WTC11 (cell line): ENCODE results near the gene MAPKAP1. TPM values are rescaled to one million over a fixed set of nuclear protein-coding genes. Genes with fewer than 3 reads are reported as not detected.

Source experiments
- ATAC-seq: fragments of 200-7000 bp; cut with Tn5 transposase; 2 replicates; pipeline ENCODE4 v1.10.0; 2021; ENCODE audit warnings: mild to moderate bottlenecking, moderate library complexity
- CTCF ChIA-PET: fragments of 300-600 bp; sonication (Branson Sonifier 250); formaldehyde crosslinking; loops from one replicate; lab custom pipeline; 2021; ENCODE audit warnings: antibody characterized with exemption; lab: Charles Lee
- POLR2A ChIA-PET: fragments of 350-600 bp; sonication (Branson Sonifier 250); formaldehyde crosslinking; loops from one replicate; lab custom pipeline; 2021; ENCODE audit warnings: antibody characterized with exemption; lab: Charles Lee
- DNase-seq: peaks from one replicate; pipeline ENCODE4 v3.0.0; 2021; ENCODE audit warnings: low spot score
- H3K27ac Mint-ChIP-seq: 2 replicates; pipeline ENCODE4 v1.8.0; 2021; ENCODE audit warnings: mixed read lengths
- H3K27me3 Mint-ChIP-seq: 2 replicates; pipeline ENCODE4 v1.8.0; 2021; ENCODE audit warnings: low read depth, mild to moderate bottlenecking, moderate library complexity, mixed read lengths
- H3K36me3 Mint-ChIP-seq: 2 replicates; pipeline ENCODE4 v1.8.0; 2021; ENCODE audit warnings: mixed read lengths
- H3K4me1 Mint-ChIP-seq: 2 replicates; pipeline ENCODE4 v1.8.0; 2022; ENCODE audit warnings: mixed read lengths
- H3K4me3 Mint-ChIP-seq: 2 replicates; pipeline ENCODE4 v1.8.0; 2021; ENCODE audit warnings: mild to moderate bottlenecking, moderate library complexity, mixed read lengths
- H3K9me3 Mint-ChIP-seq: 2 replicates; pipeline ENCODE4 v1.8.0; 2021; ENCODE audit warnings: mixed read lengths
- ESRRA ChIP-seq: sonication (generic); formaldehyde crosslinking; IDR thresholded peaks from 2 replicates; pipeline ENCODE4 v1.8.1; 2022; ENCODE audit warnings: mild to moderate bottlenecking, missing genetic modification reagents, borderline replicate concordance
- FOXK1 ChIP-seq: sonication (generic); formaldehyde crosslinking; IDR thresholded peaks from 2 replicates; pipeline ENCODE4 v1.8.0; 2022; ENCODE audit warnings: mild to moderate bottlenecking, moderate library complexity, missing genetic modification reagents
- GABPB1 ChIP-seq: sonication (generic); formaldehyde crosslinking; IDR thresholded peaks from 2 replicates; pipeline ENCODE4 v1.8.1; 2023; ENCODE audit warnings: mild to moderate bottlenecking, missing genetic modification reagents
- GRHL2 ChIP-seq: fragments of 250-450 bp; sonication (Bioruptor Pico); IDR thresholded peaks from 2 replicates; pipeline ENCODE4 v1.8.0; 2022; ENCODE audit warnings: mild to moderate bottlenecking, moderate library complexity; ENCODE audit not compliant: insufficient replicate concordance, severe bottlenecking
- NR2C2 ChIP-seq: sonication (generic); formaldehyde crosslinking; IDR thresholded peaks from 2 replicates; pipeline ENCODE4 v1.8.0; 2022; ENCODE audit warnings: mild to moderate bottlenecking, missing genetic modification reagents
- RELA ChIP-seq: sonication (generic); formaldehyde crosslinking; IDR thresholded peaks from 2 replicates; pipeline ENCODE4 v1.8.1; 2022; ENCODE audit warnings: missing genetic modification reagents, mild to moderate bottlenecking, borderline replicate concordance
- ZNF263 ChIP-seq: sonication (generic); formaldehyde crosslinking; IDR thresholded peaks from 2 replicates; pipeline ENCODE4 v1.8.1; 2022; ENCODE audit warnings: low read depth, mild to moderate bottlenecking, moderate library complexity, missing genetic modification reagents
- total RNA-seq: library from RNA; stranded (reverse); gene quantifications from 3 replicates; pipeline ENCODE4 v1.2.3, GENCODE V29; 2021
- TF ChIP-seq, protein P1 (sequence below): sonication (generic); formaldehyde crosslinking; IDR thresholded peaks from 2 replicates; pipeline ENCODE4 v1.8.1; 2023; ENCODE audit warnings: mild to moderate bottlenecking, missing genetic modification reagents
- TF ChIP-seq, protein P2 (sequence below): fragments of 250-450 bp; sonication (Bioruptor Pico); conservative IDR thresholded peaks from 2 replicates; pipeline ENCODE4 v1.9.0; 2021; ENCODE audit warnings: mild to moderate bottlenecking
- TF ChIP-seq, protein P3 (sequence below): sonication (generic); formaldehyde crosslinking; IDR thresholded peaks from 2 replicates; pipeline ENCODE4 v1.8.1; 2022; ENCODE audit warnings: mild to moderate bottlenecking, missing genetic modification reagents, moderate library complexity, borderline replicate concordance
- TF ChIP-seq, protein P4 (sequence below): sonication (generic); formaldehyde crosslinking; IDR thresholded peaks from 2 replicates; pipeline ENCODE4 v1.8.0; 2023; ENCODE audit warnings: missing genetic modification reagents, mild to moderate bottlenecking, borderline replicate concordance
- TF ChIP-seq, protein P5 (sequence below): sonication (generic); formaldehyde crosslinking; IDR thresholded peaks from 2 replicates; pipeline ENCODE4 v1.8.1; 2023; ENCODE audit warnings: mild to moderate bottlenecking, missing genetic modification reagents, moderate library complexity
- TF ChIP-seq, protein P6 (sequence below): sonication (generic); formaldehyde crosslinking; IDR thresholded peaks from 2 replicates; pipeline ENCODE4 v1.8.0; 2022; ENCODE audit warnings: mild to moderate bottlenecking, missing genetic modification reagents
- TF ChIP-seq, protein P7 (sequence below): sonication (generic); formaldehyde crosslinking; conservative IDR thresholded peaks from 2 replicates; pipeline ENCODE4 v1.8.1; 2023; ENCODE audit warnings: mild to moderate bottlenecking, low read depth, missing genetic modification reagents, moderate library complexity

The MAPKAP1 gene
- total RNA-seq, 1 experiment from 2014 or later: 111 TPM

DNA sequence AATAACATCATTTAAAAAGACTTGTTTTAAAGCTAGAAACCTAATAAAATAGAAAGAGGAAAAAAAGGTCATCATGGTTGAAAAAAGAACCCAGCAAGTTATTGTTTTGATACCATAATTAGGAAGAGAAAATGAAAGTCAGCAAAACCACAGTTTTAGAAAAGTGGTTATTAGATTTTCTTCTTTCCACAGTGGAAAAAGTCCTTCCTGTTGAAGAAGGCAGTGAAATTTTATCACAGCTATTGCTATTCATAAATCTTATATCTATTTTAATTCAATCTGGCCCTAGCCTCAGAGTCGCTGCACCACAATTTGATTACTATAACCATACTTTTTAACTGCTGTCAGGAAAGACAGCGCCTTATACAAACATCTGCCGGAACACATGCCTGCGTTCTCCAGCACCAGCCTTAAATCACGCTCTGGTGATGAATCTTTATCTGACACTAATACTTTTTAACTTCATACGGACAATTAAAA, 60.3 kb downstream of the MAPKAP1 start:
- no peaks in the 10 kb centered on the region for H3K9me3 Mint-ChIP-seq
- H3K4me1 Mint-ChIP-seq: peaks cover 74% of the 10 kb centered on the region
- DNase-seq (no peak), ATAC-seq (no peak)
- TF ChIP-seq, protein P1, sequence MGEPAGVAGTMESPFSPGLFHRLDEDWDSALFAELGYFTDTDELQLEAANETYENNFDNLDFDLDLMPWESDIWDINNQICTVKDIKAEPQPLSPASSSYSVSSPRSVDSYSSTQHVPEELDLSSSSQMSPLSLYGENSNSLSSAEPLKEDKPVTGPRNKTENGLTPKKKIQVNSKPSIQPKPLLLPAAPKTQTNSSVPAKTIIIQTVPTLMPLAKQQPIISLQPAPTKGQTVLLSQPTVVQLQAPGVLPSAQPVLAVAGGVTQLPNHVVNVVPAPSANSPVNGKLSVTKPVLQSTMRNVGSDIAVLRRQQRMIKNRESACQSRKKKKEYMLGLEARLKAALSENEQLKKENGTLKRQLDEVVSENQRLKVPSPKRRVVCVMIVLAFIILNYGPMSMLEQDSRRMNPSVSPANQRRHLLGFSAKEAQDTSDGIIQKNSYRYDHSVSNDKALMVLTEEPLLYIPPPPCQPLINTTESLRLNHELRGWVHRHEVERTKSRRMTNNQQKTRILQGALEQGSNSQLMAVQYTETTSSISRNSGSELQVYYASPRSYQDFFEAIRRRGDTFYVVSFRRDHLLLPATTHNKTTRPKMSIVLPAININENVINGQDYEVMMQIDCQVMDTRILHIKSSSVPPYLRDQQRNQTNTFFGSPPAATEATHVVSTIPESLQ: no peak
- TF ChIP-seq, protein P2, sequence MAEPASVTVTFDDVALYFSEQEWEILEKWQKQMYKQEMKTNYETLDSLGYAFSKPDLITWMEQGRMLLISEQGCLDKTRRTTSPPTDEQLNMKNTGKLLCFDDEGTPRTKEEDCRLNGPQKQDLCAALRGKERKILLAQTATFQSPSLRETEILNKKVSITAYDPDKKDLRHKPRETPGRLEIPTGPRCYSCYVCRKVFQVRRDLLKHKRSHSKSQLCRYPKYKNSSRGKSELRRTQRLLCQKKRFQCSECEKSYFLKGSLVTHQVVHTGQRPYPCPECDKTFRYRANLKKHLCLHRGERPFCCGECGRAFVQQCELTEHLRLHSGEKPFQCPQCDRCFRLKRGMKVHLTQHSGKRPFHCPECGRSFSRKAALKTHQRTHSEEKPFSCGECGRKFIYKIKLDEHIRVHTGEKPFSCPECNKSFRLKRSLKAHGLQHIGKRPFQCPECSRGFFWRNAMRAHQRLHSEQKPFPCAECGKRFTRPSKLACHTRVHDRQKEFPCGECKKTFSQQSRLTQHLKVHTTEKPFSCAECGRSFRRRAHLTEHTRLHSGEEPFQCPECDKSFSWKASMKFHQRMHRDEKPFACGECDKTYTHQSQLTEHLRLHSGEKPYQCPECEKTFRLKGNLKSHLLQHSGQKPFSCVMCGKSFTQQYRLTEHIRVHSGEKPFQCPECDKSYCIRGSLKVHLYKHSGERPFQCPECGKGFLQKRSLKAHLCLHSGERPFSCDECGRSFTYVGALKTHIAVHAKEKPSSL (CRISPR knock-in tag): no peak
- TF ChIP-seq GRHL2 (no peak), ZNF263 (CRISPR knock-in tag) (no peak), GABPB1 (CRISPR knock-in tag) (no peak), FOXK1 (CRISPR knock-in tag) (no peak), NR2C2 (CRISPR knock-in tag) (no peak), RELA (CRISPR knock-in tag) (no peak), ESRRA (CRISPR knock-in tag) (no peak)
- TF ChIP-seq, protein P3, sequence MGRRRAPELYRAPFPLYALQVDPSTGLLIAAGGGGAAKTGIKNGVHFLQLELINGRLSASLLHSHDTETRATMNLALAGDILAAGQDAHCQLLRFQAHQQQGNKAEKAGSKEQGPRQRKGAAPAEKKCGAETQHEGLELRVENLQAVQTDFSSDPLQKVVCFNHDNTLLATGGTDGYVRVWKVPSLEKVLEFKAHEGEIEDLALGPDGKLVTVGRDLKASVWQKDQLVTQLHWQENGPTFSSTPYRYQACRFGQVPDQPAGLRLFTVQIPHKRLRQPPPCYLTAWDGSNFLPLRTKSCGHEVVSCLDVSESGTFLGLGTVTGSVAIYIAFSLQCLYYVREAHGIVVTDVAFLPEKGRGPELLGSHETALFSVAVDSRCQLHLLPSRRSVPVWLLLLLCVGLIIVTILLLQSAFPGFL (CRISPR knock-in tag): no peak
- TF ChIP-seq, protein P4, sequence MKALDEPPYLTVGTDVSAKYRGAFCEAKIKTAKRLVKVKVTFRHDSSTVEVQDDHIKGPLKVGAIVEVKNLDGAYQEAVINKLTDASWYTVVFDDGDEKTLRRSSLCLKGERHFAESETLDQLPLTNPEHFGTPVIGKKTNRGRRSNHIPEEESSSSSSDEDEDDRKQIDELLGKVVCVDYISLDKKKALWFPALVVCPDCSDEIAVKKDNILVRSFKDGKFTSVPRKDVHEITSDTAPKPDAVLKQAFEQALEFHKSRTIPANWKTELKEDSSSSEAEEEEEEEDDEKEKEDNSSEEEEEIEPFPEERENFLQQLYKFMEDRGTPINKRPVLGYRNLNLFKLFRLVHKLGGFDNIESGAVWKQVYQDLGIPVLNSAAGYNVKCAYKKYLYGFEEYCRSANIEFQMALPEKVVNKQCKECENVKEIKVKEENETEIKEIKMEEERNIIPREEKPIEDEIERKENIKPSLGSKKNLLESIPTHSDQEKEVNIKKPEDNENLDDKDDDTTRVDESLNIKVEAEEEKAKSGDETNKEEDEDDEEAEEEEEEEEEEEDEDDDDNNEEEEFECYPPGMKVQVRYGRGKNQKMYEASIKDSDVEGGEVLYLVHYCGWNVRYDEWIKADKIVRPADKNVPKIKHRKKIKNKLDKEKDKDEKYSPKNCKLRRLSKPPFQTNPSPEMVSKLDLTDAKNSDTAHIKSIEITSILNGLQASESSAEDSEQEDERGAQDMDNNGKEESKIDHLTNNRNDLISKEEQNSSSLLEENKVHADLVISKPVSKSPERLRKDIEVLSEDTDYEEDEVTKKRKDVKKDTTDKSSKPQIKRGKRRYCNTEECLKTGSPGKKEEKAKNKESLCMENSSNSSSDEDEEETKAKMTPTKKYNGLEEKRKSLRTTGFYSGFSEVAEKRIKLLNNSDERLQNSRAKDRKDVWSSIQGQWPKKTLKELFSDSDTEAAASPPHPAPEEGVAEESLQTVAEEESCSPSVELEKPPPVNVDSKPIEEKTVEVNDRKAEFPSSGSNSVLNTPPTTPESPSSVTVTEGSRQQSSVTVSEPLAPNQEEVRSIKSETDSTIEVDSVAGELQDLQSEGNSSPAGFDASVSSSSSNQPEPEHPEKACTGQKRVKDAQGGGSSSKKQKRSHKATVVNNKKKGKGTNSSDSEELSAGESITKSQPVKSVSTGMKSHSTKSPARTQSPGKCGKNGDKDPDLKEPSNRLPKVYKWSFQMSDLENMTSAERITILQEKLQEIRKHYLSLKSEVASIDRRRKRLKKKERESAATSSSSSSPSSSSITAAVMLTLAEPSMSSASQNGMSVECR (CRISPR knock-in tag): no peak
- TF ChIP-seq, protein P5, sequence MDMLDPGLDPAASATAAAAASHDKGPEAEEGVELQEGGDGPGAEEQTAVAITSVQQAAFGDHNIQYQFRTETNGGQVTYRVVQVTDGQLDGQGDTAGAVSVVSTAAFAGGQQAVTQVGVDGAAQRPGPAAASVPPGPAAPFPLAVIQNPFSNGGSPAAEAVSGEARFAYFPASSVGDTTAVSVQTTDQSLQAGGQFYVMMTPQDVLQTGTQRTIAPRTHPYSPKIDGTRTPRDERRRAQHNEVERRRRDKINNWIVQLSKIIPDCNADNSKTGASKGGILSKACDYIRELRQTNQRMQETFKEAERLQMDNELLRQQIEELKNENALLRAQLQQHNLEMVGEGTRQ (CRISPR knock-in tag): no peak
- TF ChIP-seq, protein P6, sequence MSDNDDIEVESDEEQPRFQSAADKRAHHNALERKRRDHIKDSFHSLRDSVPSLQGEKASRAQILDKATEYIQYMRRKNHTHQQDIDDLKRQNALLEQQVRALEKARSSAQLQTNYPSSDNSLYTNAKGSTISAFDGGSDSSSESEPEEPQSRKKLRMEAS (CRISPR knock-in tag): no peak
- TF ChIP-seq, protein P7, sequence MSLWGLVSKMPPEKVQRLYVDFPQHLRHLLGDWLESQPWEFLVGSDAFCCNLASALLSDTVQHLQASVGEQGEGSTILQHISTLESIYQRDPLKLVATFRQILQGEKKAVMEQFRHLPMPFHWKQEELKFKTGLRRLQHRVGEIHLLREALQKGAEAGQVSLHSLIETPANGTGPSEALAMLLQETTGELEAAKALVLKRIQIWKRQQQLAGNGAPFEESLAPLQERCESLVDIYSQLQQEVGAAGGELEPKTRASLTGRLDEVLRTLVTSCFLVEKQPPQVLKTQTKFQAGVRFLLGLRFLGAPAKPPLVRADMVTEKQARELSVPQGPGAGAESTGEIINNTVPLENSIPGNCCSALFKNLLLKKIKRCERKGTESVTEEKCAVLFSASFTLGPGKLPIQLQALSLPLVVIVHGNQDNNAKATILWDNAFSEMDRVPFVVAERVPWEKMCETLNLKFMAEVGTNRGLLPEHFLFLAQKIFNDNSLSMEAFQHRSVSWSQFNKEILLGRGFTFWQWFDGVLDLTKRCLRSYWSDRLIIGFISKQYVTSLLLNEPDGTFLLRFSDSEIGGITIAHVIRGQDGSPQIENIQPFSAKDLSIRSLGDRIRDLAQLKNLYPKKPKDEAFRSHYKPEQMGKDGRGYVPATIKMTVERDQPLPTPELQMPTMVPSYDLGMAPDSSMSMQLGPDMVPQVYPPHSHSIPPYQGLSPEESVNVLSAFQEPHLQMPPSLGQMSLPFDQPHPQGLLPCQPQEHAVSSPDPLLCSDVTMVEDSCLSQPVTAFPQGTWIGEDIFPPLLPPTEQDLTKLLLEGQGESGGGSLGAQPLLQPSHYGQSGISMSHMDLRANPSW (CRISPR knock-in tag): no peak
- 0 out of 2 replicates have a peak, but pooled peaks cover 5% of the 10 kb centered on the region for H3K36me3 Mint-ChIP-seq
- CTCF ChIA-PET: no interaction called here
- no peak overlapping the region for H3K4me3 Mint-ChIP-seq
- POLR2A ChIA-PET: no interaction called here
- peak overlapping the region; percentile 78 for H3K27ac Mint-ChIP-seq
- H3K27me3 Mint-ChIP-seq: no peaks in the 10 kb centered on the region
